Activated CD4-positive, alpha-beta T cell treated with anti-CD3 and anti-CD28 coated beads for 36 hours (primary cell): ENCODE measurements around the gene CELF2. TPM values are rescaled to one million over a fixed set of nuclear protein-coding genes. Genes with fewer than 3 reads are reported as not detected.

ENCODE experiments used
- ATAC-seq: fragments of 200-7000 bp; cut with Tn5 transposase; one replicate; pipeline ENCODE4 v1.10.0; 2021; ENCODE audit warnings: mild to moderate bottlenecking, moderate library complexity
- CTCF ChIA-PET: fragments of 350-600 bp; sonication (Branson Sonifier 250); formaldehyde crosslinking; loops from one replicate; lab custom pipeline; 2021; ENCODE audit warnings: antibody characterized with exemption; lab: Charles Lee
- POLR2A ChIA-PET: fragments of 350-600 bp; sonication (Branson Sonifier 250); formaldehyde crosslinking; loops from one replicate; lab custom pipeline; 2021; ENCODE audit warnings: antibody characterized with exemption, inconsistent platforms; lab: Charles Lee
- DNase-seq: peaks from one replicate; pipeline ENCODE4 v3.0.0-alpha.2; 2020
- H3K27ac Mint-ChIP-seq: one replicate; pipeline ENCODE4 v1.8.0; 2021; ENCODE audit warnings: mixed read lengths
- H3K27me3 Mint-ChIP-seq: one replicate; pipeline ENCODE4 v1.8.0; 2021; ENCODE audit warnings: mixed read lengths
- H3K36me3 Mint-ChIP-seq: one replicate; pipeline ENCODE4 v1.8.0; 2021; ENCODE audit warnings: low read depth, mixed read lengths
- H3K4me1 Mint-ChIP-seq: one replicate; pipeline ENCODE4 v1.8.0; 2021; ENCODE audit warnings: mixed read lengths
- H3K4me3 Mint-ChIP-seq: one replicate; pipeline ENCODE4 v1.8.0; 2021; ENCODE audit warnings: mild to moderate bottlenecking, moderate library complexity, mixed read lengths
- H3K9me3 Mint-ChIP-seq: one replicate; pipeline ENCODE4 v1.8.0; 2021; ENCODE audit warnings: low read depth, mixed read lengths
- intact Hi-C, 2 experiments: fragments of 100-400 bp; cut with DNase I in 1 of 2; cut with micrococcal nuclease in 1 of 2; formaldehyde crosslinking; loops; one replicate each; pipeline versions ENCODE4 v1.14.2 to v1.15.1; 2022 to 2024; cut with DNase I, micrococcal nuclease
- total RNA-seq, 2 experiments: library from RNA; stranded (reverse); gene quantifications; one replicate each; pipeline ENCODE4 v1.2.3, GENCODE V29; 2021

The CELF2 gene
- total RNA-seq, 2 experiments from 2014 or later = 102 to 119 TPM

DNA sequence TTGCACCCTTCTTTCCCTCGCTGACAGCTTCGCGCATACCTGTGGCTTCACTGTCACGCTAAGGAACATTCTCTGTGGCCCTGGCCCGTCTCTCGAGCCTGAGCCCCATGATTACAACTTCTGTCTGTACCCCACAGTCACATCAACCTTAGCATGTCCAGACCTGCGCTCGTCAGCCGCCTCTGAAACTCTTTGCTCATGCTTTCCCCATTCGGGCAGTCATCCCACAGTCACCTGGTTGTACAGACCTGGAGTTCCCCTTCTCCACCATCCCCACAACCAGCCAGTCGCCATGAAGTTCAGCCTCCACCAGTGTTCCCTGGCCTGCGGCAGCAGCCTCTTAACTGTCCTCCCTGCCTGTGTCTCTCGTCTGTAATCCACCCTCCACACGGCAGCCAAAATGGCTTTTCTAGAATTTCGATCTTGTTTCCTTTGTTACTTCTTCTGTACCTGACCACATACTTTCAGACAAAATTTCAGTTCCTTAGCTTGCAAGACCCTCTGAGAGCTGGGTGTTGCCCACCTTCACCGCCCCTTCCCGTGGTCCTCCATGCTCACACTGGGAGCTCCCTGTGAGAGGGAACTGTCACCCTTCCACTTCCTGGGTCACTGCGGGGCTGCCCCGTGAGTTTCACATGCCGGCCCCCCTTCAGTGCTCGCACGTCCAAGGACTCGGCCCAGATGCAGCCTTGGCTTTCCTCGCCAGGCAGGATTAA, 229.2 kb downstream of the CELF2 start:
- no peak overlapping the region for H3K27ac Mint-ChIP-seq
- H3K4me1 Mint-ChIP-seq = peaks cover 19% of the 10 kb centered on the region
- ChIA-PET CTCF (interaction anchor here (1.9 kb wide), 1 partner anchor 12 kb away, joined by 8 read pairs; no protein-coding TSS in a partner anchor), POLR2A (no interaction called here)
- intact Hi-C loops = no loop called here
- H3K27me3 Mint-ChIP-seq = no peaks in the 10 kb centered on the region
- H3K9me3 Mint-ChIP-seq = no peaks in the 10 kb centered on the region
- no peak for ATAC-seq
- no peak for DNase-seq
- no peak overlapping the region for H3K4me3 Mint-ChIP-seq
- H3K36me3 Mint-ChIP-seq = peaks cover 29% of the 10 kb centered on the region

DNA sequence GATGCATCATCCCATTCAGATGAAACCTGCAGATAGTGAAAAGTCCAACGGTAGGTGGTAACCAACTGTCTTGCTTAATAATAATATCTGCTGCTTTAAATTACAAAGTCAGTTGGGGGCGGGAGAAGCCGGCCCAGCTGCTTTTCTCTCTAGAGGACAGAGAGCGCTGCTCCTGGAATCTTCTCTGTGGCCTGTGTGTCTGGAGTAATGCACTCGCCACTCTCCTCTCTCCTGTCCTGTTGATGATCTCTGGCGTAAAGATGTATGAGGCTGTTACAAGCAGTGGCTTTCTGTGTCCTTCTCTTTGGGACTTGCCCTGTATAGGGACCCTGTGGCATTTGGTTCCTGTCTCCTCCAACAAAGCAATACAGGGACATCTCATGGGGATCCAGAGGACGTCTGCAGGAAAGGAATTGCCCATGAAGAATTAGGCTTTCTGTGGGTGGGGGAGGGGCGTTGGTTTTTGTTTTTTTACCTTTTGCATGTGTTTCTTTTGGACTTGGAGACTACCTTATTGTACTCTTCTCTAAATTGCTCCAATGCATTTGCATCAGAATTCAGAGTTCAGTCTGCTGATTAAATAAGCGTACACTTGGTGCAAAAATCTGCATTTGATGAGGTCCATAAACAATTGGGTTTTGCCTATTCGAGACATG, 231.6 kb downstream of the CELF2 start:
- DNase-seq (no peak), ATAC-seq (no peak)
- peaks cover 21% of the 10 kb centered on the region for H3K36me3 Mint-ChIP-seq
- POLR2A ChIA-PET = no interaction called here
- H3K4me3 Mint-ChIP-seq = no peak overlapping the region
- CTCF ChIA-PET = interaction anchor here (1.1 to 1.3 kb wide), 3 partner anchors 8 to 11 kb away, joined by 3 to 4 read pairs (median 4); no protein-coding TSS in a partner anchor
- peaks cover 29% of the 10 kb centered on the region for H3K4me1 Mint-ChIP-seq
- no peaks in the 10 kb centered on the region for H3K27me3 Mint-ChIP-seq
- H3K27ac Mint-ChIP-seq = peak overlapping the region; percentile 2
- no peaks in the 10 kb centered on the region for H3K9me3 Mint-ChIP-seq
- intact Hi-C loops = no loop called here

DNA sequence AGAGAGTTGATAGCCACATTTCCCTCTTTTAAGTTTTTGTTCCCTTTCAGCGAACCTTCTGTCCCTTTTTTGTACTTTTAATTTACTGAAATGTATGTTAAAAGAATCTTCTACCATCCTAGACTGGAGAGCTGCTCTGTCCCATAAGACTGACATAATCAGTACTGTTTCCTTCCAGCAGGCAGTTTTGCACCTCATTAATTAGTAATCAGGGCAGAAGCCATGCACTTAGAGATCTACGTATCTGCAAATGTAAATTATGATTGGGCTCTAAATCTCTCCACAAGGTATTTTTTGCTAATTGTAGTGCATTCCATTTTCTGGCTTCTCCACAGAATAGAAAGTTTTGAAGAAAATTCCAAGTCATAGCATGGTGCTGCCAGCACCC, 232.1 kb downstream of the CELF2 start:
- intact Hi-C loops = no loop called here
- Mint-ChIP-seq H3K36me3 (peaks cover 24% of the 10 kb centered on the region), H3K9me3 (no peaks in the 10 kb centered on the region), H3K27ac (no peak overlapping the region), H3K4me3 (no peak overlapping the region), H3K4me1 (peaks cover 31% of the 10 kb centered on the region), H3K27me3 (no peaks in the 10 kb centered on the region)
- ChIA-PET POLR2A (no interaction called here), CTCF (interaction anchor here (1.1 kb wide), 1 partner anchor 11 kb away, joined by 4 read pairs; no protein-coding TSS in a partner anchor)
- DNase-seq = no peak
- ATAC-seq = no peak

DNA sequence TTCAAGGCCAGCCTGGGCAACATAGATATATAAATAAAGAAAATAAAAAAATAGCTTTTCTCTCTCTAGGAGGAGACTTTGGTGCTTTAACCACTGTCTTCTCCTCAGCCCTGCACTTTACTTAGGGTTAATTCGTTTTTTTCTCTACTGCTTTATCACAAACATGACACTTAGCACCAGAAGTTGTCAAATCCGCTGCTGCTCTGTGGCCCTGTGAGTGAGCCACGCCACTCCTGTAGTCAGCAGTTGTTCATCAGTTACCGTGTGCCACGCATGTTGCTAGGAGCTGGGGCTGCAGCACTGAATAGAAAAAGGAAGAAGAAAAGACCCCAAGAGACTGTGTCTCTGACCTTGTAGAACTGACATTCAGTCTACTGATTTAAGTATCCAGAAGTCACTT, 232.6 kb downstream of the CELF2 start:
- ATAC-seq = no peak
- Mint-ChIP-seq H3K4me3 (no peak overlapping the region), H3K27ac (peak overlapping the region; percentile 21), H3K4me1 (peaks cover 36% of the 10 kb centered on the region), H3K36me3 (peaks cover 29% of the 10 kb centered on the region), H3K9me3 (no peaks in the 10 kb centered on the region), H3K27me3 (no peaks in the 10 kb centered on the region)
- CTCF ChIA-PET = no interaction called here
- intact Hi-C loops = no loop called here
- POLR2A ChIA-PET = no interaction called here
- DNase-seq = no peak

DNA sequence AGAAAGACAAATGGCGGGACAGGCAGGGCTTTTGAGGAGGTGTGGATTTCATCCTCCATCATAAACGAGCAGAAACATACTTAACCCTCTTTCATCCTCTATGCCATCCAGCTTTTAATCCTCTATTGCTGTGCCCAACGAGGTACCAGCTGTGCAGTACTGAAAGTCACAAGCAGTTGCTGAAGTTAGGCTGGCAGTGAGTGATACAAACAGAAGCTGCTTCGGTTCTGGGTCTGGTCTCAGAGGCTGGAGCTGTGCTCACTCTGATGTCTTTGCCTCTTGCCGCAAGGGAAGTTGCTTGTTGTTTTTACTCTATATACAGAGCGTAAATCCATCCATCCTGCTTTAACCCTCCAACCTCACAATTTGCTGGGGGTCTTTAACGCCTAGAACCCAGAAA, 235.2 kb downstream of the CELF2 start:
- CTCF ChIA-PET = interaction anchor here (1.3 to 1.8 kb wide), 2 partner anchors 9 to 12 kb away, joined by 5 to 8 read pairs; no protein-coding TSS in a partner anchor
- intact Hi-C loops = no loop called here
- H3K4me3 Mint-ChIP-seq = no peak overlapping the region
- ATAC-seq (no peak), DNase-seq (no peak)
- POLR2A ChIA-PET = no interaction called here
- H3K36me3 Mint-ChIP-seq = peaks cover 52% of the 10 kb centered on the region
- H3K9me3 Mint-ChIP-seq = no peaks in the 10 kb centered on the region
- H3K27me3 Mint-ChIP-seq = no peaks in the 10 kb centered on the region
- peak overlapping the region; percentile 81 for H3K27ac Mint-ChIP-seq
- H3K4me1 Mint-ChIP-seq = peaks cover 57% of the 10 kb centered on the region

DNA sequence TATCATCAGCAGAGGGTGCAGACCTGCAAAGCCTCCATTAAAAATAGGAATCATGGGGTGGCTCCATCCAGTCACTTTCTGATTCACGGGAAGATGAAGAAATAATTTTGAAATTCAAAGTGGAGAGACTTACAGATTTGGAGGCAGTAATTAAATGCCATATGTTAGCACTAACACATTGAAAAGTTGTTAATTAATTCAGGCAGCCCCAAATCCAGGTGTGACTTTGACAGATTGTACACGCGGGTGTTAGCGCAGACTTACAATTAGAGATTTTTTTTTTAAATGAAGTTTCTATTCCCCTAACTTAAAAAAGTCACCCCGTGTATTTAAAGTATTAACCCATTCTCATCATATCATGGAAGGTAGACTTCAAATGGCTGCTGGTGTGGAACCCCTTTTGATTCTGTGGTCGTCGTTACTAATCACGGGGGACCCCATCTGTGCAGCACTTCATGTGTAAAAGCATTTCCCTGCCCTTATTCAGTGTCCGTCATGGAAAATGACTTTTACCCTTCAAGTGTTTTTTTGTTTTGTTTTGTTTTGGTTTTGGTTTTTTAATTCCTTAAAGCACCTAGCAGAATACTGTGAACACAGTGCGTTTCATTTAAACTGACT, 235.8 kb downstream of the CELF2 start:
- intact Hi-C loops = no loop called here
- peak overlapping the region; percentile 81 for H3K27ac Mint-ChIP-seq
- H3K27me3 Mint-ChIP-seq = no peaks in the 10 kb centered on the region
- no peak overlapping the region for H3K4me3 Mint-ChIP-seq
- DNase-seq (no peak), ATAC-seq (no peak)
- POLR2A ChIA-PET = no interaction called here
- peaks cover 58% of the 10 kb centered on the region for H3K36me3 Mint-ChIP-seq
- CTCF ChIA-PET = interaction anchor here (1.8 kb wide), 1 partner anchor 11 kb away, joined by 5 read pairs; no protein-coding TSS in a partner anchor
- no peaks in the 10 kb centered on the region for H3K9me3 Mint-ChIP-seq
- peaks cover 61% of the 10 kb centered on the region for H3K4me1 Mint-ChIP-seq

DNA sequence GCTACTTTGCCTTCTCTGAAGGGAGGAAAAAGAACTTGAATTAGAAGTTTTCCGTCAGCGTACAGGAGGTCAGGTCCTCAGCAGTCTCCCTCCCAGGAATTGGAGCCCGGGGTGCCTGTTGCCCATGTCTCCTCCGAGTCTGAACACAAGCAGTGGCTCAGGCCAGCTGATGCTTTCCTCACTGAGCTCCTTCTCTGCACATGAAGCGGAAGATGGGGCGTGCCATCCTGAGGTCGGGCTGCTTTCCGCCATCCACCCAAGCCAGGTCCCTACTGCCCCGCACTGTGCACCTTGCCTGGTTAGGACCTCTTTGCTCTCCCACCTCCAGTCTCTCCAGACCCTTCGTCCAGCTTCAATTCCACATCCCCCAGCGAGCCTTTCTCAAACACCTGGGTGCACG, 237.5 kb downstream of the CELF2 start:
- H3K27ac Mint-ChIP-seq = peak overlapping the region; percentile 93
- intact Hi-C loops = no loop called here
- H3K9me3 Mint-ChIP-seq = no peaks in the 10 kb centered on the region
- no peaks in the 10 kb centered on the region for H3K27me3 Mint-ChIP-seq
- no peak for DNase-seq
- peaks cover 62% of the 10 kb centered on the region for H3K36me3 Mint-ChIP-seq
- CTCF ChIA-PET = interaction anchor here (0.8 kb wide), 1 partner anchor 150 kb away, joined by 3 read pairs; no protein-coding TSS in a partner anchor
- peaks cover 71% of the 10 kb centered on the region for H3K4me1 Mint-ChIP-seq
- no peak for ATAC-seq
- H3K4me3 Mint-ChIP-seq = no peak overlapping the region
- POLR2A ChIA-PET = interaction anchor here (1.0 kb wide), 1 partner anchor 10 kb away, joined by 3 read pairs; no protein-coding TSS in a partner anchor

DNA sequence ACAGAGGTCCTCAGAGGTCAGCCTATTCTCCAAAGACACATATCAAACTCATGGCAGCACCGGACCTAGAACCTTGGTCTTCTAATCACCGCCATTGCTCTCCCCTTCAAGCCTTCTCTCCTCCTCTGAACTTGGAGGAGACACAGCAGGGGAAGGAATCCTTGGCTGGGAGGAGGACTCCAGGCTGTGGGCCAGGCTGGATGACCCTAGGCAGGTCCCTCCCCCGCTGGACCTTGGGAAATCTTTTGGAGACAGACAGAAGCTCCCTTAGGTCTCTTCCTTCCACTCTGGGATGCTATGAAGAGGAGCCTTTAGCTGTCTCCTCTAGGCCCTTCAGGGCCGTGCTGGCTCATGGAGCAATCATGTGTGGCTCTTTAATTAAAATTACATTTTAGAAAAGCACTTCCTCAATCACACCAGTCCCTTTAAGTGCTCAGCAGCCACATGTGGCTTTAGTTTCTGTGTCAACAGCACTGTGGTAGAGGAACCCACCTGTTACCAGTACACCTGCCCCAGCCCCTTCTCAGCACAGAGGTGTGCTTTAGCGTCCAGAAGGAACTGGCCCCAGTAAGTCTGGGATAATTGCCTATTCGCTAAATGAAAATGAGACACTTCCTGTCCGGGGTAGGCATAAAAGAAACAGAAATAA, 238.2 kb downstream of the CELF2 start:
- Mint-ChIP-seq H3K27me3 (no peaks in the 10 kb centered on the region), H3K9me3 (no peaks in the 10 kb centered on the region), H3K27ac (peak overlapping the region; percentile 93), H3K4me3 (no peak overlapping the region), H3K4me1 (peaks cover 70% of the 10 kb centered on the region), H3K36me3 (peaks cover 65% of the 10 kb centered on the region)
- POLR2A ChIA-PET = interaction anchor here (0.6 kb wide), 1 partner anchor 110 kb away, joined by 7 read pairs; no protein-coding TSS in a partner anchor
- DNase-seq (no peak), ATAC-seq (no peak)
- CTCF ChIA-PET = interaction anchor here (0.8 to 1.5 kb wide), 3 partner anchors 9 to 151 kb away, joined by 3 to 6 read pairs (median 3); no protein-coding TSS in a partner anchor
- intact Hi-C loops = no loop called here

DNA sequence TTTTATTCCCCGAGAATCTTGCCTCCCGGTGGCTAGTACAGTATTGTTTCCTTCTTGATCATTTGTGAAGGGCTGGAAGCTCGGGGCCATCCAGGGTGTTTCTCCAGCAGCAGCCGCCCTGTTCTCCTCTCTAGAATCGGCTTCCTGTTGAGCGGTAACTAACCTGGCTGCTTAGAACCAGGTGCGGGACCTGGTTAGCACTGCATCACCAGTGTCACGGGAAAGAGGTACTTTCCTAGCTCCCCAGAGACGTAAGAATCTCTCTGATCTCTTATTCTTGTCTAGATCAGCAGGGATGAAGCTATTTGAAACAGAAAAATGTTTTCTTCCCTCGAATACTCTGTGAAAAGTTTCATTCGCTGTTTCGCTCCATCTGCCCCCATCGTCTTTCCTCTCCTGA, 239.2 kb downstream of the CELF2 start:
- Mint-ChIP-seq H3K27ac (peak overlapping the region; percentile 93), H3K4me1 (peaks cover 78% of the 10 kb centered on the region), H3K9me3 (no peaks in the 10 kb centered on the region), H3K4me3 (no peak overlapping the region), H3K36me3 (peaks cover 75% of the 10 kb centered on the region), H3K27me3 (no peaks in the 10 kb centered on the region)
- DNase-seq (no peak), ATAC-seq (peak; percentile 69)
- CTCF ChIA-PET = interaction anchor here (0.7 to 1.5 kb wide), 5 partner anchors 8 to 553 kb away, joined by 3 to 6 read pairs (median 5); no protein-coding TSS in a partner anchor
- intact Hi-C loops = no loop called here
- POLR2A ChIA-PET = interaction anchor here (0.9 kb wide), 1 partner anchor 12 kb away, joined by 4 read pairs; no protein-coding TSS in a partner anchor

DNA sequence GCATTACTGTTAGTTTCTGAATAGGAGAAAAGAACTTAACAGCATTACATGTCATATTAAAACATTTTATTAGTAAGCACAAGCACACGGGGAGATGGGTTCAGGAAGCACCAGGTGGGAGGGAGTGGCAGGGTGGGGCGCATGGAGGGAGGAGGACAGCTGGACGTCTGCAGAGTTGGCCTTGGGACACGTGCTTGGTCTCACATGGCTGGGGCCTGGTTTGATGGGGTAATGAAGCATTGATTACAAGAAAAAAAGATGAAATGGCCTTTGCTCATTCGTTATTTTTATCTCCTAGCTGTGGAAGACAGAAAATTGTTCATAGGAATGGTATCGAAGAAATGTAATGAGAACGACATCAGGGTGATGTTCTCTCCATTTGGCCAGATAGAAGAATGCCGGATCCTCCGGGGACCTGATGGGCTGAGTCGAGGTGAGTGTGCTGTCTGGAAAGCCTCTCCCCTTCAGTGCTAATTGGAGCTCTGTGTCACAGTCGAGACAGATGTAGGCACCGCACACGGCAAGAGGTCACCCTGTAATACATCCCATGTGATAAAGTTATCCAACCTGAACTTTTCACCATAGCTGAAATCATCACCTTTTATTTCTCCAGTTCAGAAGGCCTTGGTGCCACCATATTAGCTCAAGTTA, 239.9 kb downstream of the CELF2 start:
- ChIA-PET POLR2A (interaction anchor here (0.7 to 0.9 kb wide), 2 partner anchors 13 to 17 kb away, joined by 4 to 6 read pairs; no protein-coding TSS in a partner anchor), CTCF (interaction anchor here (1.0 to 2.2 kb wide), 4 partner anchors 8 to 12 kb away, joined by 3 to 8 read pairs (median 4); no protein-coding TSS in a partner anchor)
- intact Hi-C loops = no loop called here
- no peak for DNase-seq
- no peaks in the 10 kb centered on the region for H3K27me3 Mint-ChIP-seq
- H3K36me3 Mint-ChIP-seq = peaks cover 79% of the 10 kb centered on the region
- no peak overlapping the region for H3K4me3 Mint-ChIP-seq
- H3K27ac Mint-ChIP-seq = peak overlapping the region; percentile 93
- no peaks in the 10 kb centered on the region for H3K9me3 Mint-ChIP-seq
- ATAC-seq = no peak
- H3K4me1 Mint-ChIP-seq = peaks cover 84% of the 10 kb centered on the region
